Brain microvascular endothelial cell (primary cell): ENCODE results near the gene NHSL1.

Experiments
- DNase-seq: peaks from one replicate; pipeline ENCODE4 v3.0.0-alpha.2; 2020
- H3K27ac ChIP-seq: fragments of 250-450 bp; sonication (Bioruptor Pico); 2 replicates; pipeline ENCODE4 v1.5.1; 2020; ENCODE audit warnings: mild to moderate bottlenecking, moderate library complexity
- H3K27me3 ChIP-seq: fragments of 250-450 bp; sonication (Bioruptor Pico); replicated peaks from 2 replicates; pipeline ENCODE4 v1.5.1; 2020; ENCODE audit warnings: mild to moderate bottlenecking
- H3K36me3 ChIP-seq: fragments of 250-450 bp; sonication (Bioruptor Pico); replicated peaks from 2 replicates; pipeline ENCODE4 v1.5.1; 2020; ENCODE audit warnings: mild to moderate bottlenecking
- H3K4me3 ChIP-seq: 2 replicates; pipeline ENCODE4 v1.5.1; 2011; ENCODE audit warnings: low read depth, mild to moderate bottlenecking, control low read depth, low read length, moderate library complexity
- in situ Hi-C: cut with HindIII; loops from 2 replicates; pipeline ENCODE4 v1.10.0; 2017; ENCODE audit warnings: low sequenced_read_pairs, low pct_ligation_motif_present
- TF ChIP-seq, protein P1 (sequence below): IDR thresholded peaks from 2 replicates; pipeline ENCODE4 v1.5.1; 2011; ENCODE audit warnings: low read depth, mild to moderate bottlenecking, moderate library complexity, low read length, control low read depth, inconsistent platforms; ENCODE audit errors: missing control alignments

Gene NHSL1

DNA sequence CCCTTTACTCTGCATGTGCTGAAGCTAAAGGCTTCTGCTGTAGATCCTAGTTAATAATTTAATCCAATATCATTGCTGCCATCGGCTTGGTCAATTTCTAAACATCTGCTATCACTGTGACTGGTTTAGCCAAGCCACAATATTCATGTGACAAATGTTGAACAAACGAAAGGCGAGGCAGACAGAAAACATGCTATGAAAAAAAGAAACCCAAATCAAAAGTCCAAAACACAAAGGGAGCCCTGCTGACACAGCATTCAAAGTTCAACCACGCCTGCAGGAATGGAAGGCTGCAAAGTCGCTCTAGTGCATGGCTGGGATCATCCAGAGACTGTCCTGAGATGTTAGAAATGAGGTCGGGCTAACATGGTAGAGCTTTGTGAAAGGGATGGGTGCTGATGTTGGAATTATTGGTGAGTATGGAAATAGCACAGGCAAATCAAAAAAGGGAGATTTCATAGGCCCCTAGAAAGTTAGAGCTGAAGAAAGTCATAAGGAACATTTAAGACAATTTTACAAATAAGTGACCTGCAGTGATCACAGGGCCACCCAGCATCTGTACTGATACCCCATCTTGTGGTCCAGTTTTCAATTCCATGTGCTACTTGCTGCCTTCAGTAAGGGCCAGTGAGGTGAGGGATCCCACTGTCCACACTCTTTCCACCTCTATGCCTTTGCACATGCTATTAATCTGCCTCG lies 8.8 kb upstream of the NHSL1 start:
- Histone ChIP-seq H3K27ac (no peak overlapping the region), H3K36me3 (no peaks in the 10 kb centered on the region), H3K27me3 (no peaks in the 10 kb centered on the region), H3K4me3 (no peak overlapping the region)
- TF ChIP-seq, protein P1, sequence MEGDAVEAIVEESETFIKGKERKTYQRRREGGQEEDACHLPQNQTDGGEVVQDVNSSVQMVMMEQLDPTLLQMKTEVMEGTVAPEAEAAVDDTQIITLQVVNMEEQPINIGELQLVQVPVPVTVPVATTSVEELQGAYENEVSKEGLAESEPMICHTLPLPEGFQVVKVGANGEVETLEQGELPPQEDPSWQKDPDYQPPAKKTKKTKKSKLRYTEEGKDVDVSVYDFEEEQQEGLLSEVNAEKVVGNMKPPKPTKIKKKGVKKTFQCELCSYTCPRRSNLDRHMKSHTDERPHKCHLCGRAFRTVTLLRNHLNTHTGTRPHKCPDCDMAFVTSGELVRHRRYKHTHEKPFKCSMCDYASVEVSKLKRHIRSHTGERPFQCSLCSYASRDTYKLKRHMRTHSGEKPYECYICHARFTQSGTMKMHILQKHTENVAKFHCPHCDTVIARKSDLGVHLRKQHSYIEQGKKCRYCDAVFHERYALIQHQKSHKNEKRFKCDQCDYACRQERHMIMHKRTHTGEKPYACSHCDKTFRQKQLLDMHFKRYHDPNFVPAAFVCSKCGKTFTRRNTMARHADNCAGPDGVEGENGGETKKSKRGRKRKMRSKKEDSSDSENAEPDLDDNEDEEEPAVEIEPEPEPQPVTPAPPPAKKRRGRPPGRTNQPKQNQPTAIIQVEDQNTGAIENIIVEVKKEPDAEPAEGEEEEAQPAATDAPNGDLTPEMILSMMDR: no peak
- in situ Hi-C loops: no loop called here
- DNase-seq: no peak

DNA sequence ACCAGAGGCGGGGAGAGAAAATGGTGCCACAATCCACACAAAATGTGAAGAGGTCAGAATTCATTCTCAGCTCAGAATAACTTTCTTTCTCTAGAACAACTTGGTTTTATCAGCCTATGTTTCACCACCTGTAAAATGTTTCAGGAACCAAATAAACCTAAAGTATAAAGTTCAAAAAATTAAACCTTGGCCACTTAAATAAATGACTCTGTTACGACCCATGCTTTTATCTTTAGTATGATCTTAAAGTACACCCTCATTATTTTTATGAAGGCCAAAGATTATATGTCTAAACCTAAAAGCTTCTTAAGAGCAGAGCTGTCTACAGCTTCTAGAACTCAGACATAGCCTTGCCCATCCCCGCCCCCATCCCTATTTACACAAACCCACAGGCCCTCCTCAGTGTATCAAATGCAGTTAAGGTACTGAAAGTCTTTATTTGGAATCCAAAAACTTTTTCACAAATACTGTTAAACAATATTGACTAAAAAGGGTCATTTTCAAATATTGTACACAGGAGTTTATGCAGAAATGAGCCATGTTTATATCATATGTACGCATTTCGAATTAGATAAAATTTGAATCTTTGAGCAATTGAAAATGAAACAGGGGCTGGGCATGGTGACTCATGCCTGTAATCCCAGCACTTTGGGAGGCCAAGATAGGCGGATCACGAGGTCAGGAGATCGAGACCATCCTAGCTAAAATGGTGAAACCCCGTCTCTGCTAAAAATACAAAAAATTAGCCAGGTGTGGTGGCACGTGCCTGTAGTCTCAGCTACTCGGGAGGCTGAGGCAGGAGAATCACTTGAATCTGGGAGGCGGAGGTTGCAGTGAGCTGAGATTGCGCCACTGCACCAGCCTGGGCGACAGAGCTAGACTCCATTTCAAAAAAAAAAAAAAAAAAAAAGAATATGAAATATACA lies 5.7 kb upstream of the NHSL1 start:
- in situ Hi-C loops: no loop called here
- Histone ChIP-seq H3K36me3 (no peaks in the 10 kb centered on the region), H3K27me3 (no peaks in the 10 kb centered on the region), H3K4me3 (no peak overlapping the region), H3K27ac (no peak overlapping the region)
- TF ChIP-seq, protein P1: no peak
- DNase-seq: no peak

DNA sequence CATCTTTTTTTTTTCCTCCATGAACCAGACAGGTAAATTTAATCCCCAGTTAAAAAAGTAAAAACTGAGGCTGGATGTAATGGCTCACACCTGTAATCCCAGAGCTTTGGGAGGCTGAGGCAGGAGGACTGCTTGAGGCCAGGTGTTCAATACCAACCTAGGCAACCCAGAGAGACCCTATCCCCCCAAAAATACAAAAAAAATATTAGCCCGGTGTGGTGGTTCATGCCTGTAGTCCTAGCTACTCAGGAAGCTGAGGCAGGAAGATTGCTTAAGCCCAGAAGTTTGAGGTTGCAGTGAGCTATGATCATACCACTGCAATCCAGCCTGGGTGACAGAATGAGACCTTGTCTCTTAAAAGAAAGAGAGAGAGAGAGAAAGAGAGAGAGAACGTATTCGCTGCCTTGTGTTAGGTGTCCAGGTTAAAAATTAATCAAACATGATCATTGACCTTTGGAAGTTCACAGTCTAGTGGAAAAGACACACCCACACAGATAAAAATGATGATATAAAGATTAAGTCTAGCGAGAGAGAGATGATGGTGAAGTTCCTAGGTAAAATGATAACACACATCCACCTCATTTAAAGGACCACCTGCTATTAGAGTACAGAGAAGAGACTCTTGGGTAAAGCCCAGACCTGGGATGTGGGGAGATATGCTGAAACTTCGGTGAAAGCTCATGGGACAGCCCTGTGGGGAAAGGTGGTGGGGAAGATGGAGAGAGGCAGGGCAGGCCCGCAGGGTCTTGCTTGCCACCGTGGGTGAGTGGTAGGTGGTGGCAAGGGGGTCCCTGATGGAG lies 4.8 kb upstream of the NHSL1 start:
- no peaks in the 10 kb centered on the region for H3K27me3 ChIP-seq
- in situ Hi-C loops: no loop called here
- no peak overlapping the region for H3K4me3 ChIP-seq
- no peaks in the 10 kb centered on the region for H3K36me3 ChIP-seq
- no peak overlapping the region for H3K27ac ChIP-seq
- TF ChIP-seq, protein P1: no peak
- no peak for DNase-seq

DNA sequence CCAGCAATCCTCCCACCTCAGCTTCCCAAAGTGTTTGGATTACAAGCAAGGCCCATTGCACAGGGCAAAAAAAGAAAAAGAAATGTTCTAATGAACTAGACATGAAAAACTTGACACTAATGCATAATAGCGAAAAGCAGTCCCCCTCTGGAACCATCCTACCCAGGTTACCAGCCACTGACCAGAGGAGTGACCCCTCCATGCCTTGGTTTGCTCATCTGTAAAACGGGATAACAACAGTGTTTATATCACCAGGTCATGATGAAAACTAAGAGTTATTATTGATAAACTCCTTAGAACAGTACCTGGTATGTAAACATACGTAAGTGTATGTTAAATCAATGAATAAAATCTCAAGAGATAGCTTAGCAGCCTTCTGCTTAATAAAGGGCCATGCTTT lies 3.3 kb upstream of the NHSL1 start:
- Histone ChIP-seq H3K36me3 (no peaks in the 10 kb centered on the region), H3K27me3 (no peaks in the 10 kb centered on the region), H3K4me3 (no peak overlapping the region), H3K27ac (no peak overlapping the region)
- TF ChIP-seq, protein P1: no peak
- in situ Hi-C loops: no loop called here
- DNase-seq: no peak

DNA sequence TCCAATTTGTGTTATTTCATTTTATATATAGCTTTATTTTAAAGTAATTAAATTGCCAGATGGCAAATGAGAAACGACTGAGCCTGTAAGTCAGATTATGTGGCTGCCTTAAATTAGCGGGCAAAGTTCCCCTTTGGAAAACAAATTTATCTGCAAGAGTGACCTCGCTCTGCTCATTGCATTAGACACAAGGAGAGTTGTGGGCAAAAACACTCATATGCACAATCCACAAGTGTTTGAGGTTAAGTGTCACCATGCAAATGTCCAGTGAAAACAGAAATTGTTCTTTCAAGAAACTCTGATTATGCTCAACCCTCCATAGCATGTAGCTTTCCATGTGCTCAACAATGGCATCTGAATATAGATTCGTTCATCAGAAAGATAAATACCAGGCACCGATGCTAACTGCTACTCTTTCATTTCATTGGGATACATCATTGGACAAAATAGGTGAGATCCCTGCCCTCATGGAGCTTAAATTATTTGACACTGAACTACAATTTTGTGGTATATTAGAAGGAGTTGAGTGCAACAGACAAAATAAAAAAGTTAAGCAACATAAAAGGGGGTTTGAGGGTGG lies 1.7 kb upstream of the NHSL1 start:
- DNase-seq: no peak
- in situ Hi-C loops: no loop called here
- H3K36me3 ChIP-seq: no peaks in the 10 kb centered on the region
- no peak overlapping the region for H3K4me3 ChIP-seq
- TF ChIP-seq, protein P1: no peak
- H3K27ac ChIP-seq: no peak overlapping the region
- no peaks in the 10 kb centered on the region for H3K27me3 ChIP-seq
